GM23248 (cell line): ENCODE results near the gene ZNF443. TPM values are rescaled to one million over a fixed set of nuclear protein-coding genes. Genes with fewer than 3 reads are reported as not detected.
"Not testable (repeated sequence)": the region's sequence is repeated elsewhere in the genome, so short reads cannot be mapped to it uniquely, and the experiment has no call there.

ENCODE experiments used
- DNase-seq: peaks from one replicate; pipeline ENCODE4 v3.0.0-alpha.2; 2015
- H2AFZ ChIP-seq: fragments of 200-600 bp; sonication (generic); 2 replicates; pipeline ENCODE4 v1.6.1; 2016; ENCODE audit warnings: antibody characterized with exemption
- H3F3A ChIP-seq: fragments of 200-600 bp; sonication (generic); 2 replicates; pipeline ENCODE4 v1.6.1; 2016; ENCODE audit warnings: mild to moderate bottlenecking, antibody characterized with exemption, mixed run types; ENCODE audit not compliant: insufficient read depth
- H3K27ac ChIP-seq: fragments of 200-600 bp; sonication (generic); 2 replicates; pipeline ENCODE4 v1.5.1; 2016; ENCODE audit warnings: mild to moderate bottlenecking
- H3K27me3 ChIP-seq: fragments of 200-600 bp; sonication (generic); replicated peaks from 2 replicates; pipeline ENCODE4 v1.6.1; 2016; ENCODE audit warnings: mild to moderate bottlenecking; ENCODE audit not compliant: insufficient read depth
- H3K36me3 ChIP-seq: fragments of 200-600 bp; sonication (generic); 2 replicates; pipeline ENCODE4 v1.6.1; 2016; ENCODE audit warnings: low read depth, mild to moderate bottlenecking
- H3K4me1 ChIP-seq: fragments of 200-600 bp; sonication (generic); 2 replicates; pipeline ENCODE4 v1.6.1; 2016; ENCODE audit warnings: mild to moderate bottlenecking; ENCODE audit not compliant: insufficient read depth
- H3K4me2 ChIP-seq: fragments of 200-600 bp; sonication (generic); one replicate; pipeline ENCODE4 v1.6.1; 2016; ENCODE audit warnings: mild to moderate bottlenecking; ENCODE audit not compliant: unreplicated experiment
- H3K4me3 ChIP-seq: fragments of 200-600 bp; sonication (generic); 2 replicates; pipeline ENCODE4 v1.5.1; 2016; ENCODE audit warnings: mild to moderate bottlenecking
- H3K79me2 ChIP-seq: fragments of 200-600 bp; sonication (generic); 2 replicates; pipeline ENCODE4 v1.6.1; 2016; ENCODE audit warnings: mild to moderate bottlenecking; ENCODE audit not compliant: insufficient read depth
- H3K9ac ChIP-seq: fragments of 200-600 bp; sonication (generic); 2 replicates; pipeline ENCODE4 v1.6.1; 2016; ENCODE audit warnings: mild to moderate bottlenecking
- H3K9me2 ChIP-seq: fragments of 200-600 bp; sonication (generic); 2 replicates; pipeline ENCODE4 v1.6.1; 2016; ENCODE audit warnings: mixed run types, mild to moderate bottlenecking, moderate library complexity; ENCODE audit not compliant: insufficient read depth
- H3K9me3 ChIP-seq: fragments of 200-600 bp; sonication (generic); one replicate; pipeline ENCODE4 v1.6.1; 2017; ENCODE audit warnings: low read depth
- H4K20me1 ChIP-seq: fragments of 200-600 bp; sonication (generic); 2 replicates; pipeline ENCODE4 v1.6.0; 2016; ENCODE audit not compliant: insufficient read depth
- EZH2 ChIP-seq: fragments of 200-600 bp; sonication (generic); IDR thresholded peaks from 2 replicates; pipeline ENCODE4 v1.6.1; 2018; ENCODE audit warnings: antibody characterized with exemption, mild to moderate bottlenecking; ENCODE audit not compliant: insufficient read depth, poor library complexity, severe bottlenecking
- EZH2phosphoT487 ChIP-seq: fragments of 200-600 bp; sonication (generic); IDR thresholded peaks from 2 replicates; pipeline ENCODE4 v1.6.1; 2018; ENCODE audit warnings: antibody characterized with exemption, moderate library complexity, mild to moderate bottlenecking, low read depth; ENCODE audit not compliant: insufficient read depth
- WGBS, 2 experiments: methylation state at CpG; one replicate each; pipeline ENCODE4 v1.1.6; 2015 to 2017; ENCODE audit warnings: low lambda C conversion rate in 2 of 2, low coverage in 1 of 2; ENCODE audit errors: missing lambda C conversion rate in 2 of 2; 5-methylcytosine and 5-hydroxymethylcytosine counted together
- in situ Hi-C: fragments of 300-500 bp; cut with MboI; formaldehyde crosslinking; loops from 2 replicates; pipeline ENCODE4 v1.15.0; 2020
- polyA plus RNA-seq: library from polyadenylated mRNA; unstranded; fragments of >200 nt; fragmentation: Nextera tagmentation; extraction: Ambion mirVana; gene quantifications from 2 replicates; pipeline ENCODE4 v1.2.1, GENCODE V29; 2016
- total RNA-seq: library from RNA; depleted of rRNA; stranded (reverse); fragments of >200 nt; shearing (Covaris generic); gene quantifications from 2 replicates; pipeline ENCODE4 v1.2.3, GENCODE V29; 2014; rRNA removed

The ZNF443 gene
- 0.86 and 1.1 TPM in 2 replicates for total RNA-seq
- 1.2 and 1.4 TPM in 2 replicates for polyA plus RNA-seq

GRCh38 chr19:12440541-12441316 lies at the start of gene ZNF443:
ZNF443 (minus strand) TSS chr19:12441021; CDS start chr19:12440914, 107 bp downstream.
- Histone ChIP-seq H3K79me2 (peaks cover 6% of the 10 kb centered on the region; the same call in 1 of the 2 replicates), H3K27me3 (no peaks in the 10 kb centered on the region), H3K4me1 (no peaks in the 10 kb centered on the region), H3K4me2 (peak within 1 kb of the TSS; percentile 88), H3K36me3 (no peaks in the 10 kb centered on the region), H3K27ac (peak within 1 kb of the TSS; percentile 38), H3F3A (no peaks in the 10 kb centered on the region), H3K9me2 (no peaks in the 10 kb centered on the region), H3K9ac (peak within 1 kb of the TSS; percentile 84), H3K4me3 (peak within 1 kb of the TSS; percentile 81), H4K20me1 (no peaks in the 10 kb centered on the region), H3K9me3 (no peaks in the 10 kb centered on the region), H2AFZ (peak within 1 kb of the TSS; percentile 88)
- TF ChIP-seq EZH2 (no peak), EZH2phosphoT487 (no peak)
- in situ Hi-C loops, result no loop called here
- DNase-seq, result peak; percentile 97
- WGBS, 2 experiments, result 1% methylated on average over 36 to 59 of the region's 59 CpGs

- H3K9me3 ChIP-seq, H4K20me1 ChIP-seq, in situ Hi-C loops, H3F3A ChIP-seq, H3K4me2 ChIP-seq, H3K27ac ChIP-seq, DNase-seq, H3K4me3 ChIP-seq, H3K4me1 ChIP-seq, H3K27me3 ChIP-seq, H3K9me2 ChIP-seq, H3K9ac ChIP-seq, H2AFZ ChIP-seq, H3K36me3 ChIP-seq: not testable (repeated sequence)
- peaks cover 31% of the 10 kb centered on the region for H3K79me2 ChIP-seq
- WGBS, 2 experiments, result 36 to 47% methylated on average over 1 of the region's 1 CpG
These were observed 45.5 kb upstream of the ZNF443 start for GRCh38 chr19:12486265-12486783.

GRCh38 chr19:12485571-12485970 lies 44.8 kb upstream of the ZNF443 start:
- Histone ChIP-seq H4K20me1 (no peaks in the 10 kb centered on the region), H3K9me2 (no peaks in the 10 kb centered on the region), H3K4me3 (no peak overlapping the region), H3K79me2 (peaks cover 37% of the 10 kb centered on the region), H3K27me3 (no peaks in the 10 kb centered on the region), H3K9me3 (no peaks in the 10 kb centered on the region), H3K9ac (no peak overlapping the region), H3K27ac (no peak overlapping the region), H3F3A (no peaks in the 10 kb centered on the region), H3K4me2 (peak overlapping the region; percentile 94), H2AFZ (peak overlapping the region; percentile 99; the same call in 1 of the 2 replicates), H3K36me3 (no peaks in the 10 kb centered on the region), H3K4me1 (peaks cover 5% of the 10 kb centered on the region; the same call in 1 of the 2 replicates)
- WGBS, 2 experiments, result 59 to 63% methylated on average over 3 of the region's 3 CpGs
- no peak for DNase-seq
- in situ Hi-C loops, result no loop called here
- TF ChIP-seq EZH2, result no peak
- no peak for TF ChIP-seq EZH2phosphoT487

- peak overlapping the region; percentile 96 for H3K4me3 ChIP-seq
- H3F3A ChIP-seq, result no peaks in the 10 kb centered on the region
- DNase-seq, result no peak
- WGBS, 2 experiments, result 5 to 6% methylated on average over 11 of the region's 11 CpGs
- peak overlapping the region; percentile 99 for H2AFZ ChIP-seq
- TF ChIP-seq EZH2 (no peak), EZH2phosphoT487 (no peak)
- H3K9me3 ChIP-seq, result no peaks in the 10 kb centered on the region
- peak overlapping the region; percentile 94 for H3K4me2 ChIP-seq
- in situ Hi-C loops, result no loop called here
- H3K79me2 ChIP-seq, result peaks cover 40% of the 10 kb centered on the region
- H3K4me1 ChIP-seq, result peaks cover 5% of the 10 kb centered on the region; the same call in 1 of the 2 replicates
- no peaks in the 10 kb centered on the region for H3K36me3 ChIP-seq
- H4K20me1 ChIP-seq, result no peaks in the 10 kb centered on the region
- peak overlapping the region; percentile 86 for H3K9ac ChIP-seq
- no peaks in the 10 kb centered on the region for H3K27me3 ChIP-seq
- no peaks in the 10 kb centered on the region for H3K9me2 ChIP-seq
- 0 out of 2 replicates have a peak overlapping the region, but pooled peaks have one; percentile 23 for H3K27ac ChIP-seq
These were observed 44.2 kb upstream of the ZNF443 start for GRCh38 chr19:12485052-12485416.
